ENCODE results near the gene RNU5B-1. TPM values are rescaled to one million over a fixed set of nuclear protein-coding genes. Genes with fewer than 3 reads are reported as not detected.

Gene RNU5B-1
- total RNA-seq, 1 donor from 2014 or later, result 11.4 TPM

- H3K4me3 Mint-ChIP-seq (ENCODE audit: unreplicated experiment), result peak overlapping the region; percentile 80
- no peaks in the 10 kb centered on the region for H3K27me3 Mint-ChIP-seq (ENCODE audit: low read depth)
- DNase-seq (ENCODE audit: low spot score), result no peak
- peak overlapping the region; percentile 51 for H3K27ac Mint-ChIP-seq (ENCODE audit: unreplicated experiment)
- no peaks in the 10 kb centered on the region for H3K9me3 Mint-ChIP-seq (ENCODE audit: low read depth)
- H3K4me1 Mint-ChIP-seq (ENCODE audit: low read depth), result peaks cover 15% of the 10 kb centered on the region
- H3K36me3 Mint-ChIP-seq (ENCODE audit: low read depth), result peaks cover 4% of the 10 kb centered on the region
- TF ChIP-seq CTCF (IDR thresholded peaks at IDR 0.05), result no peak
These were observed 19.0 kb upstream of the RNU5B-1 start for GRCh38 chr15:65285291-65286068.

- Mint-ChIP-seq H3K36me3 (ENCODE audit: low read depth) (peaks cover 4% of the 10 kb centered on the region), H3K4me1 (ENCODE audit: low read depth) (peaks cover 15% of the 10 kb centered on the region), H3K4me3 (ENCODE audit: unreplicated experiment) (peak overlapping the region; percentile 80), H3K27me3 (ENCODE audit: low read depth) (no peaks in the 10 kb centered on the region), H3K27ac (ENCODE audit: unreplicated experiment) (peak overlapping the region; percentile 51), H3K9me3 (ENCODE audit: low read depth) (no peaks in the 10 kb centered on the region)
- no peak for TF ChIP-seq CTCF (IDR thresholded peaks at IDR 0.05)
- no peak for DNase-seq (ENCODE audit: low spot score)
These were observed 18.3 kb upstream of the RNU5B-1 start for GRCh38 chr15:65286069-65286703.

- DNase-seq (ENCODE audit: low spot score), result peak; percentile 95
- Mint-ChIP-seq H3K36me3 (ENCODE audit: low read depth) (peaks cover 4% of the 10 kb centered on the region), H3K4me3 (ENCODE audit: unreplicated experiment) (peak within 1 kb of the TSS; percentile 80), H3K27ac (ENCODE audit: unreplicated experiment) (peak within 1 kb of the TSS; percentile 55), H3K27me3 (ENCODE audit: low read depth) (no peaks in the 10 kb centered on the region), H3K4me1 (ENCODE audit: low read depth) (peaks cover 15% of the 10 kb centered on the region), H3K9me3 (ENCODE audit: low read depth) (no peaks in the 10 kb centered on the region)
- TF ChIP-seq CTCF (IDR thresholded peaks at IDR 0.05), result peak; percentile 74
These were observed 17.6 kb upstream of the RNU5B-1 start, which contains the start of gene PARP16 for GRCh38 chr15:65286704-65287519. Gene PARP16, minus strand, starts transcription at chr15:65286883. Its CDS starts 457 bp downstream, at chr15:65286426.

GRCh38 chr15:65287520-65287855 lies 17.0 kb upstream of the RNU5B-1 start:
- H3K9me3 Mint-ChIP-seq (ENCODE audit: low read depth), result no peaks in the 10 kb centered on the region
- no peak for TF ChIP-seq CTCF (IDR thresholded peaks at IDR 0.05)
- peaks cover 3% of the 10 kb centered on the region for H3K36me3 Mint-ChIP-seq (ENCODE audit: low read depth)
- no peak overlapping the region for H3K27ac Mint-ChIP-seq (ENCODE audit: unreplicated experiment)
- peaks cover 15% of the 10 kb centered on the region for H3K4me1 Mint-ChIP-seq (ENCODE audit: low read depth)
- H3K4me3 Mint-ChIP-seq (ENCODE audit: unreplicated experiment), result peak overlapping the region; percentile 80
- DNase-seq (ENCODE audit: low spot score), result no peak
- no peaks in the 10 kb centered on the region for H3K27me3 Mint-ChIP-seq (ENCODE audit: low read depth)

GRCh38 chr15:65289261-65289854 lies 15.1 kb upstream of the RNU5B-1 start:
- DNase-seq (ENCODE audit: low spot score), result no peak
- TF ChIP-seq CTCF (IDR thresholded peaks at IDR 0.05), result no peak

More at GRCh38 chr15:65289261-65289854, 15.1 kb upstream of the RNU5B-1 start:
- Mint-ChIP-seq H3K4me1 (ENCODE audit: low read depth) (peaks cover 15% of the 10 kb centered on the region), H3K27me3 (ENCODE audit: low read depth) (no peaks in the 10 kb centered on the region), H3K27ac (ENCODE audit: unreplicated experiment) (no peak overlapping the region), H3K36me3 (ENCODE audit: low read depth) (no peaks in the 10 kb centered on the region), H3K4me3 (ENCODE audit: unreplicated experiment) (no peak overlapping the region), H3K9me3 (ENCODE audit: low read depth) (no peaks in the 10 kb centered on the region)
